Mesothelial cell of epicardium (in vitro differentiated cells): Measurements from ENCODE around the gene EIF1. TPM values are rescaled to one million over a fixed set of nuclear protein-coding genes. Genes with fewer than 3 reads are reported as not detected.

ENCODE experiments used
- DNase-seq, 2 experiments: peaks; one replicate each; pipeline ENCODE4 v3.0.0; 2021; ENCODE audit warnings: low spot score in 2 of 2; ENCODE audit not compliant: unreplicated experiment in 2 of 2
- H3K27ac Mint-ChIP-seq: 2 replicates; pipeline ENCODE4 v1.8.0; 2021; ENCODE audit warnings: mixed read lengths
- H3K27me3 Mint-ChIP-seq: 2 replicates; pipeline ENCODE4 v1.8.0; 2021; ENCODE audit warnings: low read depth, mixed read lengths
- H3K36me3 Mint-ChIP-seq: 2 replicates; pipeline ENCODE4 v1.8.0; 2021; ENCODE audit warnings: mixed read lengths
- H3K4me1 Mint-ChIP-seq: 2 replicates; pipeline ENCODE4 v1.8.0; 2021; ENCODE audit warnings: mixed read lengths
- H3K4me3 Mint-ChIP-seq: 2 replicates; pipeline ENCODE4 v1.8.0; 2021; ENCODE audit warnings: mild to moderate bottlenecking, moderate library complexity, mixed read lengths
- H3K9me3 Mint-ChIP-seq: 2 replicates; pipeline ENCODE4 v1.8.0; 2021; ENCODE audit warnings: mixed read lengths
- total RNA-seq: library from RNA; stranded (reverse); gene quantifications from 3 replicates; pipeline ENCODE4 v1.2.1, GENCODE V29; 2021
- TF ChIP-seq, protein P1 (sequence below): fragments of 200-600 bp; sonication (generic); IDR thresholded peaks from one replicate; pipeline ENCODE4 v1.5.0; 2021; ENCODE audit warnings: antibody characterized with exemption; ENCODE audit not compliant: unreplicated experiment

Gene EIF1
- total RNA-seq, 1 donor from 2014 or later = 606 TPM

DNA sequence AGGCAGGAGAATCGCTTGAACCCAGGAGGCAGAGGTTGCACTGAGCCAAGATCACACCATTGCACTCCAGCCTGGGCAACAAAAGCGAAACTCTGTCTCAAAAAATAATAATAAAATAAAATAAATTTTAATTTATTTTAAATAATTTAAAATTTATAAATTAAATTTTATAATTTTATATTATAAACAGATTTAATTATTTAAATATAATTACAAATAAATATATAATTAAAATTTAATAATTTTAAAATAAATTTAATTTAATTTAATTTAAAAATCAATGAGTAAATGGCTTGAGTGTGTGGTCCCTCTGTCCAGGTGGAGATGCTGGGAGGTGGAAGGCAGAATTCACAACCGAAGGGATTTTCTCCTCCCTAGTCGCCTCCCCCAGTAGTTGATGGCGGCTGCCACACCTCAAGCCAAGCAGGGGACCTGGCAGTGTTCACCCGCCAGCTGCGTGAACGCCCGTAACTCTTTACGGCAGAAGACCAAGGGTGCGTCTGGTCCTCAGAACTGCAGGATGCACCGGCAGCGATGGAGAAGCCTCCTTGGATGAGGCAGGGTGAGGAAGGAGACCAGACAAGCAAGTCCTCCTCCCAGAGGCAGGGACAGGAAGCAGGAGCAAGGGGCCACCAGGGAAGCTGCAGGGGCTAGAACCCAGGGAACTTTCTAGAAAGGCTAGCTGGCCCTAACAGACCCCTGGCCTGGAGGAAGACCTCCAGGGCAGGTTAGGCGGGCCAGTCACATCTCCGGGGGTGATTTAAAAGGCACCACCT, 41.5 kb upstream of the EIF1 start:
- TF ChIP-seq, protein P1, sequence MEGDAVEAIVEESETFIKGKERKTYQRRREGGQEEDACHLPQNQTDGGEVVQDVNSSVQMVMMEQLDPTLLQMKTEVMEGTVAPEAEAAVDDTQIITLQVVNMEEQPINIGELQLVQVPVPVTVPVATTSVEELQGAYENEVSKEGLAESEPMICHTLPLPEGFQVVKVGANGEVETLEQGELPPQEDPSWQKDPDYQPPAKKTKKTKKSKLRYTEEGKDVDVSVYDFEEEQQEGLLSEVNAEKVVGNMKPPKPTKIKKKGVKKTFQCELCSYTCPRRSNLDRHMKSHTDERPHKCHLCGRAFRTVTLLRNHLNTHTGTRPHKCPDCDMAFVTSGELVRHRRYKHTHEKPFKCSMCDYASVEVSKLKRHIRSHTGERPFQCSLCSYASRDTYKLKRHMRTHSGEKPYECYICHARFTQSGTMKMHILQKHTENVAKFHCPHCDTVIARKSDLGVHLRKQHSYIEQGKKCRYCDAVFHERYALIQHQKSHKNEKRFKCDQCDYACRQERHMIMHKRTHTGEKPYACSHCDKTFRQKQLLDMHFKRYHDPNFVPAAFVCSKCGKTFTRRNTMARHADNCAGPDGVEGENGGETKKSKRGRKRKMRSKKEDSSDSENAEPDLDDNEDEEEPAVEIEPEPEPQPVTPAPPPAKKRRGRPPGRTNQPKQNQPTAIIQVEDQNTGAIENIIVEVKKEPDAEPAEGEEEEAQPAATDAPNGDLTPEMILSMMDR = no peak
- H3K36me3 Mint-ChIP-seq = no peaks in the 10 kb centered on the region
- no peaks in the 10 kb centered on the region for H3K9me3 Mint-ChIP-seq
- no peak overlapping the region for H3K27ac Mint-ChIP-seq
- DNase-seq = no peak
- H3K4me3 Mint-ChIP-seq = no peak overlapping the region
- peaks cover 35% of the 10 kb centered on the region for H3K4me1 Mint-ChIP-seq
- H3K27me3 Mint-ChIP-seq = no peaks in the 10 kb centered on the region

DNA sequence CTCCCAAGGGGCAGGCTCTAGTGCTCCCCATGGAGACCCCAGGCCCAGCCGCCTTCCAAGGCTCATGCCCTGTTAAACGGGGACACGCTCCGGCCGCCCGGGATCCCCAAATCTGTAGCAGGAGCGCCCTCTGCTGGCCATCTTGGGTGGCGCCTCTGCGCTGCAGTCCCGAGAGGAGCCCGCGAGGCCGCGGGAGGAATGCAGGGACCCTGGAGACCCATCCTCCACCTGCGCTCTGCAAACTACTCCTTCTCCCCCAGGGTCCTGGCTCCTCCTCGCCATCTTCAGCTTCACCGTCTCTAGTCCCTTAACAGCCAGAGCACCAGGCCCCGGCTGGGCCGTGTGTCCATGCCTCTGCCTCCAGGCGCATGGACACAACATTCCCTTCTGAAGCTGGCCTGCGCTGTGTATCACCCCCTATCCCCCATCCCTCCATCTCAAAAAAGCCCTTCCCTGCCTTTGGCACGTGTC, 40.7 kb upstream of the EIF1 start:
- H3K27me3 Mint-ChIP-seq = no peaks in the 10 kb centered on the region
- peak; percentile 91 to 99 for DNase-seq
- TF ChIP-seq, protein P1 = peak; percentile 98
- no peaks in the 10 kb centered on the region for H3K9me3 Mint-ChIP-seq
- no peaks in the 10 kb centered on the region for H3K36me3 Mint-ChIP-seq
- H3K4me3 Mint-ChIP-seq = peak overlapping the region; percentile 61
- H3K27ac Mint-ChIP-seq = peak overlapping the region; percentile 89
- H3K4me1 Mint-ChIP-seq = peaks cover 35% of the 10 kb centered on the region

DNA sequence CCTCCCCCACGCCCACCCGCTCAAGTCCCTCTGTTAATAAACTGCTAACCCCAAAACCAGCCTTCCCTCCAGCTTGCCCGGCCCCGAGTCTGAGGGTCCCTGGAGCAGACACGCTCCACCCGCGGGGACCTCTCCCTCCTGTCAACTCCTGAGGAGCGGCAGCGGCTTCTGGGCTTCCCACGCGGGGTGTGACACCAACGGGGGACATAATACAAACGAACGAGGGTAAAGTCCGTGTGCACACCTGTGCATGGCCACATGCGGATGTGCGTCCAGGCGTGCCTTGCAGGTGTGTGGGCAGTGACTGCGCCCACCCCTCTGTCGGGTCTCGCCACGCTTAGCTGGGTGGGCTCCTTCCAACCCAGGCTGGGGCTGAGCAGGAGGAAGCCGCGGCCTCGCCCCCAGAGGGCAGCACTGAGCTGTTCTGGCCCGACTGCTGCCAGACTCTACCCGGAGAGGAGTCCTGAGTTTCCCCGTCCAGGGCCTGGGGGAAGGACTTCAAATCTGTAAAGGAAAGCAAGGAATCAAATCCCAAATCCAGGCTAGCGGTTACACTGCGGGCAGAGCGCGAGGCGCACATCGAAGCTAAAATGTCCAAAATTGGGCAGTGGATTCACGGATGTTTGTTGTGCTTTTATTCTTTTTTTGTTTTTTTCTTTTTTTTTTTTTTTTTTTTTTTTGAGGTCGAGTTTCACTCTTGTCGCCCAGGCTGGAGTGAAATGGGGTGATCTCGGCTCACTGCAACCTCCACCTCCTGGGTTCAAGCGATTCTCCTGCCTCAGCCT, 40.1 kb upstream of the EIF1 start:
- Mint-ChIP-seq H3K27ac (peak overlapping the region; percentile 89), H3K27me3 (no peaks in the 10 kb centered on the region), H3K4me3 (peak overlapping the region; percentile 61), H3K36me3 (no peaks in the 10 kb centered on the region), H3K9me3 (no peaks in the 10 kb centered on the region), H3K4me1 (peaks cover 36% of the 10 kb centered on the region)
- DNase-seq = peak; percentile 86 to 96
- TF ChIP-seq, protein P1 = peak; percentile 79

DNA sequence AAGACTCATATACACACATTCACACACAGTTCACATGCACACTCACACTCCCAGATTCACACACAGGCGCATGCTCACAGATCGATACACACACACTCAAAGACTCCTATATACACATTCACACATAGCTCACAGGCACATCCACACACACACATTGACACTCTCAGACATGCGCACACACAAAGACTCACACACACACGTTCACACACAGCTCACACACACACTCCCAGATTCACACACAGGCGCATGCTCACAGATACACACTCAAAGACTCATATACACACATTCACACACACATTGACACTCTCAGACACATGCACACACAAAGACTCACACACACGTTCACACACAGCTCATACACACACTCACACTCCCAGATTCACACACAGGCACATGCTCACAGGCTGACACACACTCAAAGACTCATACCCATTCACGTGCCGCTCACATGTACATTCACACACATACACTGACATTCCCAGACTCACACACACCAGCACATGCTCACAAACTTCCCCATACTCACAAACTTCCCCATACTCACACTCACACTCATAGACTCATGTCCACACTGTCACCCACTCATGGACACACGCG, 38.7 kb upstream of the EIF1 start:
- DNase-seq = no peak
- TF ChIP-seq, protein P1 = no peak
- H3K9me3 Mint-ChIP-seq = no peaks in the 10 kb centered on the region
- no peaks in the 10 kb centered on the region for H3K36me3 Mint-ChIP-seq
- H3K27ac Mint-ChIP-seq = no peak overlapping the region
- H3K4me3 Mint-ChIP-seq = no peak overlapping the region
- peaks cover 44% of the 10 kb centered on the region for H3K4me1 Mint-ChIP-seq
- no peaks in the 10 kb centered on the region for H3K27me3 Mint-ChIP-seq

DNA sequence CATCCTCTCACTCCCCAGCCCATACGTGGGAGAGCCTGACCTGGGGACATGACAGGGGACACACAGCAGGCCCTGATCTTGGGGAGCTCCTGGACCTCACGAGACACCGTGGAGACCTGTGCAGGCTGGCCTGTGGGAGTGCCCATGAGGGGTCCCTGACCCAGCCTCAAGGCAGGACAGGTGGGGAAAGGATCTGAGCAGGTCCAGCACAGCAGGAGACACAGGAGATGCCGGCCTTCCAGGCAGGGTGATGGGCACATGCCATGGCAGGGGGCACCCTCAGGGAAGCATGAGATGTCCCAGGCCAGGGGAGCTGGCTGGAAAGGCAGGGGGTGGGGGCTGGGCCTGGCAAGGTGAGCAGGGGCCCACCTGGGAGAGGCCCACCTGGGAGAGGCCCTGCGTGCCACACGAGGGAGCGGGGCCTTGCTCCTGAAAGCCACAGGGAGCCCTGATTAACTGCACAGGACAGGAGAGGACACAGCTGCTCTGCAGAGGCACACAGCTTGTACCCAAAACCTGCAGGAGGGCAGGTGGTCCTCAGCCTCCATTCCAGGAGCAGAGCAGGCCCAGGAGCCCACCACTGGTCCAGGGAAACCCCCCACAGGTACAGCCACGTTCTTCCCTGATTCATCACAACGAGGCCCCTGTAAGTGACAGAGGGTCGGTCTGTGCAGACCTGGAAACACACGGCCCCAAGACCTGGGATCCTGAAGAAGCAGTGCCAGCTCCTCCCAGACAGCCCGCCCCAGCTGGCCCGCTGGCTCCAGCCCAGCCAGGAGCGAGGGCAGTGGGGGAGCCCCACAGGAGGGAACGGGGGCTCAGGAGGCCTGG, 37.7 kb upstream of the EIF1 start:
- Mint-ChIP-seq H3K27me3 (no peaks in the 10 kb centered on the region), H3K27ac (peak overlapping the region; percentile 71), H3K4me3 (no peak overlapping the region), H3K4me1 (peaks cover 45% of the 10 kb centered on the region), H3K36me3 (no peaks in the 10 kb centered on the region), H3K9me3 (no peaks in the 10 kb centered on the region)
- TF ChIP-seq, protein P1 = no peak
- DNase-seq = no peak
